Smooth muscle cell (in vitro differentiated cells): Measurements from ENCODE around the gene C19orf25. TPM values are rescaled to one million over a fixed set of nuclear protein-coding genes. Genes with fewer than 3 reads are reported as not detected.

Experiments used
- DNase-seq: peaks from one replicate; lab custom pipeline; 2025; ENCODE audit not compliant: unreplicated experiment; lab: John Stamatoyannopoulos, UW
- H2AFZ ChIP-seq: fragments of 200-600 bp; sonication (generic); 2 replicates; pipeline ENCODE4 v1.6.0; 2016; ENCODE audit warnings: antibody characterized with exemption, low read depth, mild to moderate bottlenecking
- H3F3A ChIP-seq: fragments of 200-600 bp; sonication (generic); 2 replicates; pipeline ENCODE4 v1.6.0; 2017; ENCODE audit warnings: antibody characterized with exemption, low read depth
- H3K27ac ChIP-seq: fragments of 200-600 bp; sonication (generic); 2 replicates; pipeline ENCODE4 v1.5.1; 2016; ENCODE audit warnings: low read depth, mild to moderate bottlenecking
- H3K27me3 ChIP-seq: fragments of 200-600 bp; sonication (generic); 2 replicates; pipeline ENCODE4 v1.6.1; 2016; ENCODE audit warnings: low read depth, mild to moderate bottlenecking
- H3K36me3 ChIP-seq: fragments of 200-600 bp; sonication (generic); 2 replicates; pipeline ENCODE4 v1.5.1; 2016; ENCODE audit warnings: low read depth
- H3K4me1 ChIP-seq: fragments of 200-600 bp; sonication (generic); 2 replicates; pipeline ENCODE4 v1.5.1; 2016; ENCODE audit warnings: low read depth
- H3K4me2 ChIP-seq: fragments of 200-600 bp; sonication (generic); 2 replicates; pipeline ENCODE4 v1.6.0; 2016; ENCODE audit warnings: mild to moderate bottlenecking
- H3K4me3 ChIP-seq: fragments of 200-600 bp; sonication (generic); 2 replicates; pipeline ENCODE4 v1.5.1; 2016; ENCODE audit warnings: mild to moderate bottlenecking
- H3K79me2 ChIP-seq: fragments of 200-600 bp; sonication (generic); 2 replicates; pipeline ENCODE4 v1.6.0; 2016; ENCODE audit warnings: low read depth, mild to moderate bottlenecking
- H3K9ac ChIP-seq: fragments of 200-600 bp; sonication (generic); 2 replicates; pipeline ENCODE4 v1.6.0; 2016; ENCODE audit warnings: low read depth
- H3K9me3 ChIP-seq: fragments of 200-600 bp; sonication (generic); replicated peaks from 2 replicates; pipeline ENCODE4 v1.5.1; 2016; ENCODE audit warnings: low read depth
- H4K20me1 ChIP-seq: fragments of 200-600 bp; sonication (generic); 2 replicates; pipeline ENCODE4 v1.6.0; 2016; ENCODE audit warnings: low read depth
- CTCF ChIP-seq: fragments of 200-600 bp; sonication (generic); IDR thresholded peaks from 2 replicates; pipeline ENCODE4 v1.5.1; 2017; ENCODE audit warnings: borderline replicate concordance, mild to moderate bottlenecking, antibody characterized with exemption; ENCODE audit not compliant: insufficient read depth, poor library complexity, severe bottlenecking
- WGBS: methylation state at CpG from one replicate; pipeline ENCODE4 v1.1.7; 2016; ENCODE audit warnings: low lambda C conversion rate; 5-methylcytosine and 5-hydroxymethylcytosine counted together
- polyA plus RNA-seq: library from polyadenylated mRNA; unstranded; fragments of >200 nt; fragmentation: Nextera tagmentation; extraction: Ambion mirVana; gene quantifications from 2 replicates; pipeline ENCODE4 v1.2.1, GENCODE V29; 2016
- total RNA-seq: library from RNA; depleted of rRNA; stranded (reverse); fragments of >200 nt; gene quantifications from 2 replicates; pipeline ENCODE4 v1.2.3, GENCODE V29; 2014

Gene C19orf25
- total and polyA plus RNA-seq, 2 experiments from 2014 or later, result 15.2 to 27.9 TPM

- peaks cover 16% of the 10 kb centered on the region for H3F3A ChIP-seq
- H3K4me1 ChIP-seq, result peaks cover 19% of the 10 kb centered on the region
- peak; percentile 75 for DNase-seq
- WGBS, result 4% methylated on average over 45 of the region's 46 CpGs
- H3K27me3 ChIP-seq, result peaks cover 6% of the 10 kb centered on the region
- no peak for TF ChIP-seq CTCF
- H3K27ac ChIP-seq, result peak overlapping the region; percentile 80
- peak overlapping the region; percentile 54 for H3K9ac ChIP-seq
- no peaks in the 10 kb centered on the region for H3K9me3 ChIP-seq
- H3K4me3 ChIP-seq, result peak overlapping the region; percentile 58
- H3K36me3 ChIP-seq, result no peaks in the 10 kb centered on the region
- H2AFZ ChIP-seq, result no peak overlapping the region
- H3K4me2 ChIP-seq, result peak overlapping the region; percentile 87
- H3K79me2 ChIP-seq, result no peaks in the 10 kb centered on the region
- no peaks in the 10 kb centered on the region for H4K20me1 ChIP-seq
Observed at GRCh38 chr19:1507763-1508506, 28.9 kb upstream of the C19orf25 start.

- peak overlapping the region; percentile 82 for H3K4me2 ChIP-seq
- no peak overlapping the region for H2AFZ ChIP-seq
- no peak for TF ChIP-seq CTCF
- H3K9ac ChIP-seq, result no peak overlapping the region
- H4K20me1 ChIP-seq, result no peaks in the 10 kb centered on the region
- no peaks in the 10 kb centered on the region for H3K9me3 ChIP-seq
- no peak for DNase-seq
- 87% methylated on average over 23 of the region's 23 CpGs for WGBS
- no peak overlapping the region for H3K4me3 ChIP-seq
- H3K27ac ChIP-seq, result peak overlapping the region; percentile 52
- peaks cover 18% of the 10 kb centered on the region for H3F3A ChIP-seq
- no peaks in the 10 kb centered on the region for H3K36me3 ChIP-seq
- H3K79me2 ChIP-seq, result no peaks in the 10 kb centered on the region
- H3K27me3 ChIP-seq, result peaks cover 7% of the 10 kb centered on the region
- H3K4me1 ChIP-seq, result peaks cover 20% of the 10 kb centered on the region
Observed at GRCh38 chr19:1507192-1507660, 28.2 kb upstream of the C19orf25 start.

GRCh38 chr19:1505991-1506881 is 27.2 kb upstream of the C19orf25 start:
- H3K79me2 ChIP-seq, result no peaks in the 10 kb centered on the region
- no peaks in the 10 kb centered on the region for H4K20me1 ChIP-seq
- H3K9me3 ChIP-seq, result no peaks in the 10 kb centered on the region
- H3K9ac ChIP-seq, result no peak overlapping the region
- no peak overlapping the region for H2AFZ ChIP-seq
- H3K4me3 ChIP-seq, result no peak overlapping the region
- TF ChIP-seq CTCF, result no peak
- no peak for DNase-seq
- WGBS, result 93% methylated on average over 35 of the region's 45 CpGs
- H3F3A ChIP-seq, result peaks cover 18% of the 10 kb centered on the region
- peaks cover 7% of the 10 kb centered on the region for H3K27me3 ChIP-seq
- no peaks in the 10 kb centered on the region for H3K36me3 ChIP-seq
- no peak overlapping the region for H3K4me2 ChIP-seq
- peaks cover 20% of the 10 kb centered on the region for H3K4me1 ChIP-seq
- H3K27ac ChIP-seq, result no peak overlapping the region
